DND-41 (cell line): ENCODE results near the gene MGST2.

ENCODE experiments used
- ATAC-seq: fragments of 200-7000 bp; cut with Tn5 transposase; 3 replicates; pipeline ENCODE4 v1.9.1; 2021; ENCODE audit warnings: low read depth; ENCODE audit not compliant: insufficient read depth
- DNase-seq: peaks from one replicate; pipeline ENCODE4 v3.0.0-alpha.2; 2020
- H2AFZ ChIP-seq: 2 replicates; pipeline ENCODE4 v1.6.0; 2012; ENCODE audit warnings: low read depth, low read length
- H3K27ac ChIP-seq: 2 replicates; pipeline ENCODE4 v1.5.1; 2012; ENCODE audit warnings: low read length, inconsistent platforms
- H3K27me3 ChIP-seq: fragments of 200-600 bp; sonication (generic); 2 replicates; pipeline ENCODE4 v1.6.0; 2012; ENCODE audit warnings: low read length, mild to moderate bottlenecking, inconsistent platforms; ENCODE audit not compliant: insufficient read depth, poor library complexity
- H3K36me3 ChIP-seq: 2 replicates; pipeline ENCODE4 v1.5.1; 2012; ENCODE audit warnings: low read length, inconsistent platforms; ENCODE audit not compliant: insufficient read depth
- H3K4me1 ChIP-seq: 2 replicates; pipeline ENCODE4 v1.5.1; 2012; ENCODE audit warnings: mild to moderate bottlenecking, low read length; ENCODE audit not compliant: insufficient read depth
- H3K4me2 ChIP-seq: 2 replicates; pipeline ENCODE4 v1.6.0; 2012; ENCODE audit warnings: mild to moderate bottlenecking, moderate library complexity, low read length, inconsistent platforms; ENCODE audit not compliant: insufficient read depth
- H3K4me3 ChIP-seq, 2 experiments: fragments of 200-600 bp in 1 of 2; shearing (Covaris generic) in 1 of 2; 2 replicates each; pipeline ENCODE4 v1.5.1; 2012 to 2016; ENCODE audit warnings: inconsistent platforms in 2 of 2, low read length in 2 of 2, mild to moderate bottlenecking in 2 of 2, low read depth in 1 of 2, moderate library complexity in 1 of 2
- H3K79me2 ChIP-seq: 2 replicates; pipeline ENCODE4 v1.6.0; 2012; ENCODE audit warnings: low read length, inconsistent platforms; ENCODE audit not compliant: insufficient read depth
- H3K9ac ChIP-seq: 2 replicates; pipeline ENCODE4 v1.6.0; 2012; ENCODE audit warnings: low read depth, mild to moderate bottlenecking, inconsistent platforms, low read length, moderate library complexity
- H3K9me3 ChIP-seq: 2 replicates; pipeline ENCODE4 v1.5.1; 2012; ENCODE audit warnings: low read length, moderate library complexity, mild to moderate bottlenecking, inconsistent platforms; ENCODE audit not compliant: insufficient read depth, severe bottlenecking
- H4K20me1 ChIP-seq: 2 replicates; pipeline ENCODE4 v1.6.0; 2012; ENCODE audit warnings: low read length; ENCODE audit not compliant: insufficient read depth
- EZH2 ChIP-seq: IDR thresholded peaks from 3 replicates; pipeline ENCODE4 v1.6.1; 2012; ENCODE audit warnings: borderline replicate concordance, low read depth, mild to moderate bottlenecking, moderate library complexity, low read length, inconsistent platforms; ENCODE audit not compliant: severe bottlenecking
- TF ChIP-seq, protein P1 (sequence below): IDR thresholded peaks from 2 replicates; pipeline ENCODE4 v1.5.1; 2012; ENCODE audit warnings: borderline replicate concordance, low read length, moderate library complexity, mild to moderate bottlenecking; ENCODE audit not compliant: poor library complexity, severe bottlenecking; ENCODE audit errors: extremely low read depth

Gene MGST2

DNA sequence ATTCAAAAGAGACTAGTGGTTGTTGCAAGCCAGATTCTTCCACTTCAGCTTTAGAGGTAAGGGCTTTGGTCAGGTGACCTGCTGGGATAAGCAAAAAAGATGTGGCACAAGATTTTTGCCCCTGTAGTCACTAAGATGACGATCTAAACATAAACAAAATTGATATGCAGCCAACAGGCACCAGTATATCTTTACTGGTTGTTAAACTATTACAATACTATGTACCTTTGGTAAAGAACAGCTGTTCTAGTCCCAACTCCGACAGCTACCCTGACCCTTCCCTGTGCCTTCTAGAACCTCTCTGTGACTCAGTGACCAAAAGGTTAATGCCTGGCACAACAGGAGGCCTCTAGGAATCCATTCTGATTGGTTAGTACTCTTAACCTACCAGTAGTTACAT, 59.6 kb downstream of the MGST2 start:
- H3K27ac ChIP-seq, result no peak overlapping the region
- H3K4me1 ChIP-seq, result no peaks in the 10 kb centered on the region
- ATAC-seq (no peak), DNase-seq (no peak)
- no peak overlapping the region for H3K9ac ChIP-seq
- no peak overlapping the region for H3K4me2 ChIP-seq
- no peaks in the 10 kb centered on the region for H3K9me3 ChIP-seq
- H3K4me3 ChIP-seq, result no peak overlapping the region
- H3K27me3 ChIP-seq, result no peaks in the 10 kb centered on the region
- H3K36me3 ChIP-seq, result peaks cover 6% of the 10 kb centered on the region; the same call in 1 of the 2 replicates
- H4K20me1 ChIP-seq, result no peaks in the 10 kb centered on the region
- TF ChIP-seq EZH2, result no peak
- TF ChIP-seq, protein P1, sequence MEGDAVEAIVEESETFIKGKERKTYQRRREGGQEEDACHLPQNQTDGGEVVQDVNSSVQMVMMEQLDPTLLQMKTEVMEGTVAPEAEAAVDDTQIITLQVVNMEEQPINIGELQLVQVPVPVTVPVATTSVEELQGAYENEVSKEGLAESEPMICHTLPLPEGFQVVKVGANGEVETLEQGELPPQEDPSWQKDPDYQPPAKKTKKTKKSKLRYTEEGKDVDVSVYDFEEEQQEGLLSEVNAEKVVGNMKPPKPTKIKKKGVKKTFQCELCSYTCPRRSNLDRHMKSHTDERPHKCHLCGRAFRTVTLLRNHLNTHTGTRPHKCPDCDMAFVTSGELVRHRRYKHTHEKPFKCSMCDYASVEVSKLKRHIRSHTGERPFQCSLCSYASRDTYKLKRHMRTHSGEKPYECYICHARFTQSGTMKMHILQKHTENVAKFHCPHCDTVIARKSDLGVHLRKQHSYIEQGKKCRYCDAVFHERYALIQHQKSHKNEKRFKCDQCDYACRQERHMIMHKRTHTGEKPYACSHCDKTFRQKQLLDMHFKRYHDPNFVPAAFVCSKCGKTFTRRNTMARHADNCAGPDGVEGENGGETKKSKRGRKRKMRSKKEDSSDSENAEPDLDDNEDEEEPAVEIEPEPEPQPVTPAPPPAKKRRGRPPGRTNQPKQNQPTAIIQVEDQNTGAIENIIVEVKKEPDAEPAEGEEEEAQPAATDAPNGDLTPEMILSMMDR, result no peak
- no peak overlapping the region for H2AFZ ChIP-seq
- no peaks in the 10 kb centered on the region for H3K79me2 ChIP-seq

DNA sequence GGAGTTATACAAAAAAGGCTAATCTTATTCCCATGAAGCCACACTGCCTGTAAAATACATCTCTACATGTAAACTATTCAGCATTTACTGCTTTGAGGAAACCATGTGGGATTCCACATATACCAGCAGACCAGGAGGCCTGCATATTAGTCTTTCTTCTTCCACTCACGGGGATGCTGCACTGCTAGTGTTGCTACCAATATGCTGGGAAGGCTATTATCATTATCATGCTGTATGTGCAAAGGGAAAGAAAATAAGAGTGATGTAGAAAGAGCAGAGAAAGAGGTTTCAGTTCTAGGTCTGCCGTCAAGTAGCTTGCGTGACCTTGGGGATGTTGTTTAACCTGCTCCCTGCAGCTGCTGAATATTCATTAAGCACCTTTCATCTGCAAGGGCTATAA, 61.0 kb downstream of the MGST2 start:
- Histone ChIP-seq H3K27ac (no peak overlapping the region), H3K4me3 (no peak overlapping the region), H3K79me2 (no peaks in the 10 kb centered on the region), H3K9me3 (no peaks in the 10 kb centered on the region), H4K20me1 (no peaks in the 10 kb centered on the region), H3K27me3 (no peaks in the 10 kb centered on the region), H3K36me3 (peaks cover 6% of the 10 kb centered on the region; the same call in 1 of the 2 replicates), H3K4me1 (no peaks in the 10 kb centered on the region), H3K9ac (no peak overlapping the region), H3K4me2 (no peak overlapping the region), H2AFZ (no peak overlapping the region)
- no peak for DNase-seq
- no peak for ATAC-seq
- no peak for TF ChIP-seq EZH2
- TF ChIP-seq, protein P1, result no peak

DNA sequence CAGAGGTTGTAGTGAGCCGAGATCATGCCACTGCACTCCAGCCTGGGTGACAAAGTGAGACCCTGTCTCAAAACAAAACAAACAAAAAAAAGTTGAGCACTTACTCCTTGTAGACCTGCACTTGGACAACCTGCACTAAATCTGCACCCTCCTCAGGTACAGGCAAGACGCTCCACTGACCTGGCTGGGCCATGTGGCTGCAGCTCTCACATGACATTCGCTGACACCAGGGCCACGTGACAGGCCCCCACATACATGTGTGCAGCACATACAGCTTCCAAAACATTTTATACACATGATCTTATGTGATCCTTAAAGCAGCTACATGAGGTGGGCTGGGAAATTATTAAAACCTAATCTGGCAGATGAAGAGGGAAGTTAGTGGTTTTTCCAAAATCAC, 62.5 kb downstream of the MGST2 start:
- Histone ChIP-seq H3K4me2 (no peak overlapping the region), H2AFZ (no peak overlapping the region), H3K79me2 (no peaks in the 10 kb centered on the region), H3K27ac (no peak overlapping the region), H3K27me3 (no peaks in the 10 kb centered on the region), H4K20me1 (no peaks in the 10 kb centered on the region), H3K9ac (no peak overlapping the region), H3K36me3 (peaks cover 6% of the 10 kb centered on the region; the same call in 1 of the 2 replicates), H3K4me3 (no peak overlapping the region), H3K4me1 (no peaks in the 10 kb centered on the region), H3K9me3 (no peaks in the 10 kb centered on the region)
- DNase-seq (no peak), ATAC-seq (no peak)
- no peak for TF ChIP-seq EZH2
- TF ChIP-seq, protein P1, result no peak

DNA sequence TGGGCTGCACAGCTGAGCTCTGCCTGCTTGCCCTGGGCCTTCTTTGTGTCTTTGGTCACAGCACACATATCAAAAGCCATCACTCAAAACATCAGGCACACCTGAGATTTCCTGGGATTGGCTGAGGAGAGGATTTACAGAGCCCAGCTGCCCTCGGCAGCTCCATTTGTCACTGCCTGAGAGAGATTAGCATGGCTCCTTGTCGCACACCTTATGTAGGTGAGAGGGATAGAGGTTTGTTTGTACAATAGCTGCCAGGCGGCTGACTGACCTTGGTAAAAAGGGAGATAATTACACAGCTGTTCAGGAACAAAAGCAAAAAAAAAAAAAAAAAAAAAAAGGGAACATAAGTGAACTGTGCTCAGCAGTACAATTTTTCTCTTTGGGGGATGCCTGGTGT, 63.2 kb downstream of the MGST2 start:
- Histone ChIP-seq H3K27me3 (no peaks in the 10 kb centered on the region), H3K79me2 (no peaks in the 10 kb centered on the region), H3K4me1 (peaks cover 4% of the 10 kb centered on the region), H3K9me3 (no peaks in the 10 kb centered on the region), H3K27ac (no peak overlapping the region), H3K36me3 (peaks cover 6% of the 10 kb centered on the region; the same call in 1 of the 2 replicates), H4K20me1 (0 out of 2 replicates have a peak, but pooled peaks cover 3% of the 10 kb centered on the region), H3K4me3 (no peak overlapping the region), H3K4me2 (no peak overlapping the region), H2AFZ (no peak overlapping the region), H3K9ac (no peak overlapping the region)
- TF ChIP-seq, protein P1, result no peak
- TF ChIP-seq EZH2, result no peak
- DNase-seq (no peak), ATAC-seq (no peak)
